Head of caudate nucleus (tissue), 42 donors: Measurements from ENCODE around the gene ZNF658.
"Not testable (repeated sequence)": the region's sequence is repeated elsewhere in the genome, so short reads cannot be mapped to it uniquely, and the experiment has no call there.

Source experiments
- DNase-seq, 42 donors: peaks; one replicate each; pipeline versions ENCODE4 v3.0.0 to v3.0.0-alpha.2; 2020 to 2021; ENCODE audit warnings: mixed read lengths in 7 of 42
- intact Hi-C: fragments of 100-400 bp; cut with DNase I; formaldehyde crosslinking; loops from one replicate; pipeline ENCODE4 v1.15.0; 2022

ZNF658 gene

DNA sequence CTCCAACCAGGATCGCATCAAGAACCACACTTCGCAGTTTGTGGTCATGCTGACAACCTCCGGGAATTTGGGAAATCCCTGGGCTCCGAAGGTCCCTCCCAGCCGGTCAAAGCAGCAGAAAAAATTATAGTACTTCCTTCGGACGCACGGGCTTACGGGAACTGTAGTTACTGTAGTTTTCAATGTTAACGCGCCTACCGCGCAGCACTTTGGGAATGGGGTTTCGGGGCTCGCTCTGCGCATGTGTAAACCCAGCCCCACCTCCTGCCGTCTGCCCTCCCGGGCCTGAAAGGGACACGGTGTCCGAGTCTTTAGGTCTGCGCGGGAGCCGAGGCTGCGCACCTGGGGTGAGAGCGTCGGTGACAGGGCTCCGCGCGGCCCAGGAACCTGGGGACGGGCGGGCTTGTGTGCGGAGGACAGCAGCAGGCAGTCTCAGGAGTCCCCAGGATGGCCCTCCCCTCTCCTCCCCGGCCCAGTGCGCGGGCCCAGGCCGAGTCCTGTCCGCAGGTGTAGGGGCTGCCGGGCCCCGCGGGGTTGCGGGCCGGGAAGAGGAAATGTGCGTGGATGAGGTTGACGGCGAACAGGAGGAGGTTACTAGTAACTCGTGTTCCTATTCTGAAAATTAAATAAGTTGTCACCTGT lies at the start of gene ZNF658:
Gene ZNF658 (plus strand): TSS at position 236 of the 642 bp plus-strand sequence. CDS start 2,837 bp downstream, outside the sequence.
- peak; percentile 72 to 97 (median 86) for DNase-seq
- intact Hi-C loops: not testable (repeated sequence)

DNA sequence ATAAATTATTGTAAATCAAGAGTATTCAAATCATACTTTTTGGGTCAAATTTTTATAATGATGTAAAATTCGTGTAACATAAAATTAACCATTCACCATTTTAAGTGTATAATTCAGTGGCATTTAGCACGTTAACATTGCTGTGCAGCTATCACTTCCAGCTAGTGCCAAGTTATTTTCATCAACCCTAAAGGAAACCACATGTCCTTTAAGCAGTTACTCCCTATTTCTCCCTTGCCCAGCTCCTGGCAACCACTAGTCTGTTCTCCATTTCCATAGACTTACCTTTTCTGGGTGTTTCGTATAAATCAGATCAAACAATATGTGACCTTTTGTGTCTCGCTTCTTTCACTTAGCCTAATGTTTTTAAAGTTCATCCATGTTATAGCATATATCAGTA lies 38.8 kb upstream of the ZNF658 start:
- intact Hi-C loops, DNase-seq: not testable (repeated sequence)

DNA sequence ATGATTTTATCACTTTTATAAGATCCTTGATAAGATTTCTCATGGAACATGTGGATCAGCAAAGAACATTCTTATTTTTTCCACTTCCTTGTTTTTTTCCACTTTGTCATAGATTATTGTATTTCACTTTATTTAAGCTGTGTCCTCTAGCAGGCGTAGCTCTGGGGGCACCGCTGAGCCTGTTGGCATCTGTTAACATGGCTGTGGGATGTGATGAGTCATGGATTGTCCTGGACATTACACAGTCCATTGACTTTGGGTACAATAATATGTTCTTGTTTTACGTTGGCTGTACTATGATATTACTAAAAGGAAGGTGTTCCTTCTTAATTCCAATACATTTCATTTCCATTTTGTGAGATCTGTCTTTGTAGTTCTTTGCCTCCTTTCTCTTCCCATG lies 31.9 kb upstream of the ZNF658 start:
- intact Hi-C loops, DNase-seq: not testable (repeated sequence)

DNA sequence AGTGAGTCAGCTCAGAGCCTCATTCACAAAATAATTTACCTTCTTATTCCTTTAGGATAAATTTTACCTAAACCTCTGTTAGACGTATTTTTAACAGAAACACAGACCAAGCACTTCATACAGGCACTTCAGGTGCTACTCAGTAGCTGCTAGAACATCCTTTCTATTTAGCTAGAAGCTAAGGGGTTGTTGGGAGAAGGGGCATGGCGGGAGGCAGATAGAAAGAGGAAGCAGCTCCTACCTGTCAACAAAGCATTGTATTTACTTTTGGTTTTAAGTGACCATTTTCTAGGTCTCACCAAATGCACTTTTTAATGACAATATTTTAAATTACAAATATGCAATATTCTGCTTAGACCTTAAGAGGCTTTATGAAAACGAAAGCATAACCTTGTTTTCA lies 19.9 kb upstream of the ZNF658 start:
- intact Hi-C loops, DNase-seq: not testable (repeated sequence)

DNA sequence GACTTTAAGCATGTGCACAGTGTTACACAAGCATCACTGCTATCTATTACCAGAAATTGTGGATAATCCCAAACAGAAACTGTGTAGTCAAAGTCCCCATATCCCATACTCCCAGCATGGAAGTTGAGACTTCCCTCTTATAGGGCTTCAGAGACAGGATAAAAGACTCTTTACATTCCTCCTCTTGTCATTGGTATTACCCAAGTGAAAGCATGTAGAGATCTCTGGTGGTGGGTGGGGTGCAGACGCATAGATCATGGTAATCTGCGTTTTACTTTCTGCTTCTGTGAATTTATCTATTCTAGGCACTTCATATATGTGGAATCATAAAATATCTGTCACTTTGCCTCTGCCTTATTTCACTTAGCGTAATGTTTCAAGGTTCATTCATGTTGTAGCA lies 18.7 kb upstream of the ZNF658 start:
- DNase-seq, intact Hi-C loops: not testable (repeated sequence)

DNA sequence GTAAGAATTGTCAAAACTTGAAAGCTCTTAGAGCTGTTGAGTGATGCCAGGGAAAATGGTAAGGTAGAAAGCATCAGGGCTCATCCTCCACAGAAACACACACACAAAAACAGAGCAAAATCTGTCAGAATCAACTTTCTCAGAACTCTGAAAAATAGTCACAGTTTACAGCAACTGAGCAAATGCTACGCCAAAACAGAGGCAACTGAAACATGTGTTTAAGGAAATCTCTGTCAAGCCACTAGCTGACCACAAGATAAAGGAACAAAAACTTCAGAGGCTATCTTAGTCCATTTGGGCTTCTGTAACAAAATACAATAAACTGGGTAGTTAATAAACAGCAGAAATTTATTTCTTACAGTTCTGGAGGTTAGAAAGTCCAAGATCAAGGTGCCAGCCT lies 10.2 kb upstream of the ZNF658 start:
- DNase-seq, intact Hi-C loops: not testable (repeated sequence)

DNA sequence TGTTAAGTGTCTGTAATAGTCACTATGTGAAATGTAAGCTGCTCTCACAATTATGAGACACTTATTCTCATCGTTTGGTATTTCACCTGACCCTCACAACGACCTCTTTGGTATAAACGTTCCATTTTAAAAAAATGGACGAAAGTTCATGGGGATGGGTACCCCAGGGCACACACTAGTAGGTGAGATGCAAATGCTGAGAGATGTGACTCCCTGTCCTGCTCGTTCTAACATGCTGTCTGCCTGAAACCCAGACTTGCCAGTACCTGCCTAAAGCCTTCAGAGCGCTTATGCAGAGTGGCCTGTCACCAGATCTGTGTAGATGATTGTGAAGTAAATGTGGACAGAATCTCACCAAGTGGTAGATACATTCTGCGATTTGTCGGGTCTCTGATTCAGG lies 616 bp downstream of the ZNF658 start:
- peak in 1 of 42 donors; percentile 0 for DNase-seq
- intact Hi-C loops: not testable (repeated sequence)

DNA sequence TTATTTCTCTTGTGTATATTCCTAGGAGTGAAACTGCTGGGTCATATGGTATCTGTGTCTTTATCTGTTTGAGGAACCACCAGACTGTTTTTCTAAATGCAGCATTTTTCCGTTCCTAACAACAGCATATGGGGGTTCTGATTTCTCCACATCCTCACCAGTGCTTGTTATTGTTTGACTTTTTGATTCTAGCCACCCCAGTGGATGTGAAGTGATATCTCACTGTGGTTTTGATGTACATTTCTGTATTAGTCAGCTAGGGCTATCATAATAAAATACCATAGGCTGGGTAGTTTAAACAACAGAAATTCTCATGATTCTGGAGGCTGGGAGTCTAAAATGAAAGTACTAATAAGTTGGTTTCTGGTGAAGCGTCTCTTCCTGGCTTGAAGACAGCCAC lies 9.0 kb downstream of the ZNF658 start:
- intact Hi-C loops: not testable (repeated sequence)

DNA sequence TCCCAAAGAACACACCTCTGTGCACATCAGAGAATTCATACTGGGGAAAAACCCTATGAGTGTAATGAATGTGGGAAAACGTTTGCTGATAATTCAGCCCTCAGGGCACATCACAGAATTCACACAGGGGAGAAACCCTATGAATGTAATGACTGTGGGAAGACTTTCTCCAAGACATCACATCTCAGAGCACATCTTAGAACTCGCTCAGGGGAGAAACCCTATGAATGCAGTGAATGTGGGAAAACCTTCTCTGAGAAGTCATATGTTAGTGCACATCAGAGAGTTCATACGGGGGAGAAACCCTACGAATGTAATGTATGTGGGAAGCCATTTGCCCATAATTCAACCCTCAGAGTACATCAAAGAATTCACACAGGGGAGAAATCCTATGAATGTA lies 19.5 kb downstream of the ZNF658 start:
- intact Hi-C loops, DNase-seq: not testable (repeated sequence)

More for the DNA sequence above, 9.0 kb downstream of the ZNF658 start:
- not testable (repeated sequence) for DNase-seq

DNA sequence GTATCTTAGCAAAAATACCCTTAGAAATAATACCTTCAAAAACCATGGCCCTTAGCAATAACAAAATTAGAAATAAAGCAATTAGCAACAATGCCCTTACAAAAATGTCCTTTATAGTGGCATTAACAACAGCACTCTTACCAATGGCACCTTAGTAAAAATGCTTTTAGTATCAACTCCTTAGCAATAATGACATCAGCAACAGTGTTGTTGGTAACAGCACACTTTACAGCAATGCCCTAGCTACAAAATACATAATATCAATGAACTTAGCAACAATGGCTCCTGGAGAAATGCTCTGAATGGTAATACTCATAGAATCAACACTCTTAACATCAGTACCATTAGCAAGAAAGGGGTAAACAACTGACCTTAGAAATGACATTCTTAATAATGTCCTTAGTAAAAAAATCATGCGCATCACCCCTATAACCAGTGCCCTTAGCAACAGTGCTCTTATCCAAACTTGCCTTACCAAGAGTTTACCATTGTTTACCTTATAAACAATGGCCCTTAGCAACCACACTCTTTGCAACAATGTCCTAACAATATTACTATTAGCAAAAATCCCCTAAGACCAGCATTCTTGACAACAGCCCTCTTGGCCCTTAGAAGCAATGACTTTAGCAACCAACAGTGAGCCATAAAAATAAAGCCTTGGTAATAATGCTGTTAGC lies 35.8 kb downstream of the ZNF658 start:
- intact Hi-C loops, DNase-seq: not testable (repeated sequence)

DNA sequence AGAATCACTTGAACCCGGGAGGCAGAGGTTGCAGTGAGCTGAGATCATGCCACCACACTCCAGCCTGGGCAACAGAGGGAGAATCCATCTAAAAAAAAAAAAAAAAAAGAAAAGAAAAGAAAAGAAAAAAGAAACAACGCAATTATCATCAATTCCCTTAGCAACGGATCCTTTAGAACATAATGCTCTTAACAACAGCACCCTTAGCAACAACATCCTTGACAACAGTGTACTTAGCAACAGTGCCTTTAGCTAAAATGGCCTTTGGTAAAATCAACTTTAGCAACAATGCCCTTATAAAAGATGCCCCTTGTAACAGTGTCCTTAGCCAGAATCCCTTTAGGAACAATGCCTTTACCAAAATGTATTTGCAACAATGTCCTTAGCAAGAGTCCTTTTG lies 37.1 kb downstream of the ZNF658 start:
- DNase-seq, intact Hi-C loops: not testable (repeated sequence)

DNA sequence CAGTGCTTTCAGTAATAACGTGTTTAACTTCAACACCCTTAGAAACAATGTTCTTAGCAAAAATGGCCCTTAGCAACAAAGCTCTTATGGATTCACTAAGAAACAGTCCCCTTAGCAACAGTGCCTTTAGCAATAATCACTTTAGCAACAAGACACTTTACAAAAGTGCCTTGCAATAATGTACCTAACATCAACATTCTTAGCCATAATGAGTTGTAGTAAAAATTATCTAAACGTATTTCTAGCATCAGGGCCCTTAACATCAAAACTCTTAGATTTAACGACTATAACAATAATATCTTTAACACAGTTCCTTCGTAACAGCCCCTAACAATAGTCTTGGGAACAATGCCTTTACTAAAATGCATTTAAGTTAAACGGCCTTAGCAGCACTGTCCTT lies 37.8 kb downstream of the ZNF658 start:
- DNase-seq, intact Hi-C loops: not testable (repeated sequence)

DNA sequence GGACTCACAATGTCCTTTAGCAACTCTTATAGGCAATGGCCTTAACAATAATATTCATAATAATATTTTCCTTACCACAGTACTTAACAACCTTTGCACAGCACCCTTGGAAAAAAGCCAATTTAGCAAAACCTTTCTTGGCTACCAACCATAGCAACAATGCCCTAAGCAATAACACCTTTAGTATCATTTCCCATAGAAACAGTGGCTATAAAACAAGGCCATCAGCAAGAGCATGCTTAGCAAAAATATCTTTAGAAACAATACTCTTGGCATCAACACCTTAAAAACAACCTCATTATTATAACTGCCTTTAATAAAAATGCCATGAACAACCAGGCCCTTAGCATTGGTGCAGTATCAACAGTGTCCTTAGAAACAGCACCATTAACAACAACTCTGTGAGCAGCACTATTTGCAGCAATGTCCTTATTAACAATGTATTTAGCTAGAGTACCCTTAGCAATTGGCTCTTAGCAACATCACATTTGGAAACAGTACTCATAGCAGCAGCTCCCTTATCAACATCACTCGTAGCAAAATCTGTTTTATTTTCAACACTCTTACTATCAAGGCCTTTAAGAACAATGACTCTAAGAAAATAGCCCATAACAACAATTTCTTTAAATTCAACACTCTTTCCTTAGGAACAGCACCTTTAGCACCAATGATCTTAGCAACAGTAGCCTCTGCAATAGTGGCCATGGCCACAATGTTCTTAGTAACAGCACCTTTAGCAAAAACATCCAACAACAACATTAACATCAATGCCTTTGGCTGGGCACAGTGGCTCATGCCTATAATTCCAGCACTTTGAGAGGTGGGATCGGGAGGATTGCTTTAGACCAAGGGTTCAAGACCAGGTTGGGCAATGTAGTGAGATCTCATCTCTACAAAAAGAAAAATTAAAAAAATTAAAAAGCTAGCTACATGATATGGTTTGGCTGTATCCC lies 39.6 kb downstream of the ZNF658 start:
- DNase-seq: not testable (repeated sequence)

DNA sequence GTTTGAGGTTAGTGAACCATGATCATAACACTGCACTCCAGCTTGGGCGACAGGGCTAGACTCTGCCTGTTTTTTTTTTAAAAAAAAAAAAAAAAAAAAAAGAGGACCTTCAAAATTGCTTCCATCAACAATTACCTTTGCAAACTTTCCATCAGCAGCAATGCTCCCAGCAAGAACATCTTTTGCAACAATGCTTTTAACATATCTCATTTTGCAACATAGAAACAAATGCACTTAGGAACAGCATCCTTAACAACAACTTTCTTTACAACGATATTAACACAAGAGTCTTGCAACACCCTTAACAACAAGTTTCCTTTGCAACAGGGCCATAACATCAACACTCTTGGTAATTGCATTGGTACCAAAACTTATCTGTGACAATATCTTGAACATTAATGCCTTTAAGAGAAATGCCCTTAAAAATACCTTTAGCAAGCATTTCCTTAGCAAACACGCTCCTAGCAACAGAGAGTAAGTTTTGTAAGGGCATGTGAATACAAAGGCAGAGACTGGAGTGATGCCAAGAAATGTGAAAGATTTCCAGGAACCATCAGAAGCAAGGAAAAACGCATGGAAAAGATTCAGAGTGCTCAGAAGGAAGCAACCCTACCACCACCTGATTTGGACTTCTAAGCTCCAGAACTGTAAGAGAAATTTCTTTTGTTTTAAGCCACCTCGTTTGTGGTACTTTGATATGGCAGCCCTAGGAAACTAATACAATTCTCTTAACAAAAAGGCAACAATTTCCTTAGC lies 42.1 kb downstream of the ZNF658 start:
- intact Hi-C loops: not testable (repeated sequence)
- peak in 2 of 42 donors; percentile 2 to 4 for DNase-seq

More for the DNA sequence above, 39.6 kb downstream of the ZNF658 start:
- intact Hi-C loops: not testable (repeated sequence)

DNA sequence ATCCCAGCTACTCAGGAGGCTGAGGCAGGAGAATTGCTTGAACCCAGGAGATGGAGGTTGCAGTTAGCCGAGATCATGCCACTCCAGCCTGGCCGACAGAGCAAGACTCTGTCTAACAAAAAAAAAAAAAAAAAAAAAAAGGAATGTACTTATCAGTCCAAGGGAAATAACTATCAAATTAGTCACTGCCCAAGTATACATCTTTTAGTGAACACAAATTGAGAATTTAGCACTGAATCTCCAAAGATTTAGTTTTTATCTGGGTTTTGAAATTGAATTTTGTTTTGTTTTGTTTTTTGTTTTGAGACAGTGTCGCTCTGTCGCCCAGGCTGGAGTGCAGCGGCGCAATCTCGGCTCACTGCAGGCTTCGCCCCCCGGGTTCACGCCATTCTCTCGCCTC lies 52.1 kb downstream of the ZNF658 start:
- intact Hi-C loops, DNase-seq: not testable (repeated sequence)
